HepG2 (cell line): Measurements from ENCODE around the gene DYNC2LI1. TPM values are rescaled to one million over a fixed set of nuclear protein-coding genes. Genes with fewer than 3 reads are reported as not detected.

Source experiments
- ATAD3A ChIP-seq: sonication (generic); formaldehyde crosslinking; IDR thresholded peaks from 2 replicates; pipeline ENCODE4 v1.4.0; 2020; ENCODE audit warnings: missing genetic modification reagents
- CHD2 ChIP-seq: IDR thresholded peaks from 2 replicates; pipeline ENCODE4 v1.6.1; 2011; ENCODE audit warnings: low read depth, low read length, improper control_type of control experiment
- CHD4 ChIP-seq: fragments of 200-600 bp; sonication (generic); IDR thresholded peaks from 2 replicates; pipeline ENCODE4 v1.7.0; 2017; ENCODE audit warnings: mild to moderate bottlenecking, low read length, borderline replicate concordance
- FOXK1 ChIP-seq: sonication (generic); formaldehyde crosslinking; IDR thresholded peaks from 2 replicates; pipeline ENCODE4 v1.4.0; 2020; ENCODE audit warnings: low read depth, missing genetic modification reagents, borderline replicate concordance
- HES4 ChIP-seq: sonication (generic); formaldehyde crosslinking; IDR thresholded peaks from 2 replicates; pipeline ENCODE4 v1.9.0; 2021; ENCODE audit warnings: mild to moderate bottlenecking, missing genetic modification reagents, borderline replicate concordance
- JUND ChIP-seq: sonication (generic); formaldehyde crosslinking; IDR thresholded peaks from 2 replicates; pipeline ENCODE4 v1.8.0; 2022; ENCODE audit warnings: mild to moderate bottlenecking, missing genetic modification reagents
- MTA1 ChIP-seq: sonication (generic); formaldehyde crosslinking; IDR thresholded peaks from 2 replicates; pipeline ENCODE4 v1.4.0; 2020; ENCODE audit warnings: missing genetic modification reagents, mild to moderate bottlenecking, borderline replicate concordance
- NR2F2 ChIP-seq: IDR thresholded peaks from 2 replicates; pipeline ENCODE4 v1.6.1; 2012; ENCODE audit warnings: low read depth, inconsistent platforms, borderline replicate concordance
- PCBP2 ChIP-seq: fragments of 200-400 bp; formaldehyde crosslinking; optimal IDR thresholded peaks from 2 replicates; pipeline ENCODE3; 2018; ENCODE audit warnings: low read length, low read depth; ENCODE audit not compliant: poor library complexity, severe bottlenecking
- ZNF333 ChIP-seq: sonication (generic); formaldehyde crosslinking; IDR thresholded peaks from 2 replicates; pipeline ENCODE4 v1.4.0; 2020; ENCODE audit warnings: mild to moderate bottlenecking, missing genetic modification reagents, borderline replicate concordance
- ZNF441 ChIP-seq: sonication (generic); formaldehyde crosslinking; IDR thresholded peaks from 2 replicates; pipeline ENCODE4 v1.7.0; 2021; ENCODE audit warnings: missing genetic modification reagents, borderline replicate concordance
- ZNF570 ChIP-seq: sonication (generic); formaldehyde crosslinking; IDR thresholded peaks from 2 replicates; pipeline ENCODE4 v1.4.0; 2020; ENCODE audit warnings: mild to moderate bottlenecking, missing genetic modification reagents, borderline replicate concordance
- ZNF672 ChIP-seq: sonication (generic); formaldehyde crosslinking; IDR thresholded peaks from 2 replicates; pipeline ENCODE4 v1.8.1; 2022; ENCODE audit warnings: missing genetic modification reagents
- ZNF768 ChIP-seq: sonication (generic); formaldehyde crosslinking; IDR thresholded peaks from 2 replicates; pipeline ENCODE4 v1.4.0; 2020; ENCODE audit warnings: missing genetic modification reagents
- ZNF816 ChIP-seq: sonication (generic); formaldehyde crosslinking; IDR thresholded peaks from 2 replicates; pipeline ENCODE4 v1.8.0; 2022; ENCODE audit warnings: missing genetic modification reagents, mild to moderate bottlenecking, borderline replicate concordance
- polyA plus RNA-seq, 8 experiments: library from polyadenylated mRNA; depleted of rRNA in 3 of 8; stranded (reverse) in 7 of 8; unstranded in 1 of 8; fragments of >200 nt; fragmentation: Illumina TruSeq in 4 of 8; extraction: Trizol in 4 of 8; gene quantifications; 2 replicates each; pipeline versions ENCODE4 v1.2.1 to v1.2.3, GENCODE V29; 2011 to 2016; ENCODE audit warnings: low read depth in 4 of 8, missing spikeins in 1 of 8, mixed read lengths in 1 of 8; ENCODE audit not compliant: insufficient read depth in 1 of 8
- total RNA-seq, 5 experiments: library from RNA; depleted of rRNA; stranded (reverse); fragments of >200 nt; fragmentation: Illumina TruSeq; extraction: Trizol; gene quantifications; 2 replicates each; pipeline ENCODE4 v1.2.3, GENCODE V29; 2016; ENCODE audit warnings: low read depth in 1 of 5
- TF ChIP-seq, protein P1 (sequence below): sonication (generic); formaldehyde crosslinking; IDR thresholded peaks from 2 replicates; pipeline ENCODE4 v1.4.0; 2020; ENCODE audit warnings: low read depth, mild to moderate bottlenecking, missing genetic modification reagents
- TF ChIP-seq, protein P2 (sequence below): sonication (generic); formaldehyde crosslinking; IDR thresholded peaks from 2 replicates; pipeline ENCODE4 v1.4.0; 2020; ENCODE audit warnings: missing genetic modification reagents
- TF ChIP-seq, protein P3 (sequence below): sonication (generic); formaldehyde crosslinking; IDR thresholded peaks from 2 replicates; pipeline ENCODE4 v1.4.0; 2020; ENCODE audit warnings: missing genetic modification reagents, mild to moderate bottlenecking, borderline replicate concordance

The DYNC2LI1 gene
- total and polyA plus RNA-seq, 2 of the 13 experiments (the other 11 are each of a cell fraction or from before 2014, with no cell fraction given): 16.9 to 23.2 TPM

DNA sequence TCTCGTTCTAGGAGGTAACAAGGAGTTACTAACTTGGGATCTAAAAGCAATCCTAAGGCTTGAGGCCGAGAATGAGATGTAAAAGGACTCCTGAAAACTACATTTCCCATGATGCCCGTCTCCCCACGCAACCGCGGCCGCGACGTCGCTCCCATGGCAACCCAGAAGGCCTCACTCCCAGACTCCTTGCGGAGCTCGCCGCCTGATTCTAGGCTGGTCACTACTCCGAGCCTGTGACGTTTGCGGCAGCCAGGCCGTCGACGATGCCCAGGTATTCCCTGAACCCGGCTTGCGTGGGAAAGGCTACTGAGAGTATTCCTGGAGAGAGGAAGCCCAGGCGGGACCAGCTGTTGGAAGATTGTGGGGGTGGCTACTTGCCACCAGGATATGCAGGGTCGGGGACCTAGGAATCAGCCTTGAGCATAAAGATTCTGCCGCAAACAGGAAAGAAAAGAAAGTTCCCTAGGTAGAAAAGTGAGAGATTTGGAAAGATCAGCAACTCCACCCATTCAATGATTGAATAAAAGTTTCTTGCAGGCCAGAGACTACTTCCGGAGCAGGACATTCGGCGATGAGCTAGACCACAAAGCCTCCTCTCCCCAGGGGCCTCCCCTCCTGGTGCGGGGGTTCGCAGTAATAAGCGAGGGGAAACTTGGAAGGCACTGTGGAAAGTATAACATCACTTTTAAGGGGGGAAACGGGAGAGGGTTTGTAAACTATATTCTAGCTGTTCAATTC lies at the start of gene DYNC2LI1 (continued):
- no peak for TF ChIP-seq ZNF441 (CRISPR knock-in tag)
- TF ChIP-seq, protein P1, sequence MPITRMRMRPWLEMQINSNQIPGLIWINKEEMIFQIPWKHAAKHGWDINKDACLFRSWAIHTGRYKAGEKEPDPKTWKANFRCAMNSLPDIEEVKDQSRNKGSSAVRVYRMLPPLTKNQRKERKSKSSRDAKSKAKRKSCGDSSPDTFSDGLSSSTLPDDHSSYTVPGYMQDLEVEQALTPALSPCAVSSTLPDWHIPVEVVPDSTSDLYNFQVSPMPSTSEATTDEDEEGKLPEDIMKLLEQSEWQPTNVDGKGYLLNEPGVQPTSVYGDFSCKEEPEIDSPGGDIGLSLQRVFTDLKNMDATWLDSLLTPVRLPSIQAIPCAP (CRISPR knock-in tag): no peak
- peak; percentile 68; the same call in 1 of the 2 replicates for TF ChIP-seq ZNF768 (CRISPR knock-in tag)
- no peak for TF ChIP-seq HES4 (CRISPR knock-in tag)
- TF ChIP-seq NR2F2: no peak; the same call in 1 of the 2 replicates
- TF ChIP-seq CHD4: no peak
- 0 out of 2 replicates have a peak, but pooled peaks have one; percentile 25 for TF ChIP-seq JUND (CRISPR knock-in tag)
- TF ChIP-seq ZNF672: no peak
- TF ChIP-seq FOXK1 (CRISPR knock-in tag): peak; percentile 80; the same call in 1 of the 2 replicates
- TF ChIP-seq, protein P2, sequence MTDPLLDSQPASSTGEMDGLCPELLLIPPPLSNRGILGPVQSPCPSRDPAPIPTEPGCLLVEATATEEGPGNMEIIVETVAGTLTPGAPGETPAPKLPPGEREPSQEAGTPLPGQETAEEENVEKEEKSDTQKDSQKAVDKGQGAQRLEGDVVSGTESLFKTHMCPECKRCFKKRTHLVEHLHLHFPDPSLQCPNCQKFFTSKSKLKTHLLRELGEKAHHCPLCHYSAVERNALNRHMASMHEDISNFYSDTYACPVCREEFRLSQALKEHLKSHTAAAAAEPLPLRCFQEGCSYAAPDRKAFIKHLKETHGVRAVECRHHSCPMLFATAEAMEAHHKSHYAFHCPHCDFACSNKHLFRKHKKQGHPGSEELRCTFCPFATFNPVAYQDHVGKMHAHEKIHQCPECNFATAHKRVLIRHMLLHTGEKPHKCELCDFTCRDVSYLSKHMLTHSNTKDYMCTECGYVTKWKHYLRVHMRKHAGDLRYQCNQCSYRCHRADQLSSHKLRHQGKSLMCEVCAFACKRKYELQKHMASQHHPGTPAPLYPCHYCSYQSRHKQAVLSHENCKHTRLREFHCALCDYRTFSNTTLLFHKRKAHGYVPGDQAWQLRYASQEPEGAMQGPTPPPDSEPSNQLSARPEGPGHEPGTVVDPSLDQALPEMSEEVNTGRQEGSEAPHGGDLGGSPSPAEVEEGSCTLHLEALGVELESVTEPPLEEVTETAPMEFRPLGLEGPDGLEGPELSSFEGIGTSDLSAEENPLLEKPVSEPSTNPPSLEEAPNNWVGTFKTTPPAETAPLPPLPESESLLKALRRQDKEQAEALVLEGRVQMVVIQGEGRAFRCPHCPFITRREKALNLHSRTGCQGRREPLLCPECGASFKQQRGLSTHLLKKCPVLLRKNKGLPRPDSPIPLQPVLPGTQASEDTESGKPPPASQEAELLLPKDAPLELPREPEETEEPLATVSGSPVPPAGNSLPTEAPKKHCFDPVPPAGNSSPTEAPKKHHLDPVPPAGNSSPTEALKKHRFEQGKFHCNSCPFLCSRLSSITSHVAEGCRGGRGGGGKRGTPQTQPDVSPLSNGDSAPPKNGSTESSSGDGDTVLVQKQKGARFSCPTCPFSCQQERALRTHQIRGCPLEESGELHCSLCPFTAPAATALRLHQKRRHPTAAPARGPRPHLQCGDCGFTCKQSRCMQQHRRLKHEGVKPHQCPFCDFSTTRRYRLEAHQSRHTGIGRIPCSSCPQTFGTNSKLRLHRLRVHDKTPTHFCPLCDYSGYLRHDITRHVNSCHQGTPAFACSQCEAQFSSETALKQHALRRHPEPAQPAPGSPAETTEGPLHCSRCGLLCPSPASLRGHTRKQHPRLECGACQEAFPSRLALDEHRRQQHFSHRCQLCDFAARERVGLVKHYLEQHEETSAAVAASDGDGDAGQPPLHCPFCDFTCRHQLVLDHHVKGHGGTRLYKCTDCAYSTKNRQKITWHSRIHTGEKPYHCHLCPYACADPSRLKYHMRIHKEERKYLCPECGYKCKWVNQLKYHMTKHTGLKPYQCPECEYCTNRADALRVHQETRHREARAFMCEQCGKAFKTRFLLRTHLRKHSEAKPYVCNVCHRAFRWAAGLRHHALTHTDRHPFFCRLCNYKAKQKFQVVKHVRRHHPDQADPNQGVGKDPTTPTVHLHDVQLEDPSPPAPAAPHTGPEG (CRISPR knock-in tag): no peak
- peak; percentile 81; the same call in 1 of the 2 replicates for TF ChIP-seq MTA1 (CRISPR knock-in tag)
- no peak for TF ChIP-seq ZNF333
- TF ChIP-seq CHD2: peak; percentile 35; the same call in 1 of the 2 replicates
- TF ChIP-seq, protein P3, sequence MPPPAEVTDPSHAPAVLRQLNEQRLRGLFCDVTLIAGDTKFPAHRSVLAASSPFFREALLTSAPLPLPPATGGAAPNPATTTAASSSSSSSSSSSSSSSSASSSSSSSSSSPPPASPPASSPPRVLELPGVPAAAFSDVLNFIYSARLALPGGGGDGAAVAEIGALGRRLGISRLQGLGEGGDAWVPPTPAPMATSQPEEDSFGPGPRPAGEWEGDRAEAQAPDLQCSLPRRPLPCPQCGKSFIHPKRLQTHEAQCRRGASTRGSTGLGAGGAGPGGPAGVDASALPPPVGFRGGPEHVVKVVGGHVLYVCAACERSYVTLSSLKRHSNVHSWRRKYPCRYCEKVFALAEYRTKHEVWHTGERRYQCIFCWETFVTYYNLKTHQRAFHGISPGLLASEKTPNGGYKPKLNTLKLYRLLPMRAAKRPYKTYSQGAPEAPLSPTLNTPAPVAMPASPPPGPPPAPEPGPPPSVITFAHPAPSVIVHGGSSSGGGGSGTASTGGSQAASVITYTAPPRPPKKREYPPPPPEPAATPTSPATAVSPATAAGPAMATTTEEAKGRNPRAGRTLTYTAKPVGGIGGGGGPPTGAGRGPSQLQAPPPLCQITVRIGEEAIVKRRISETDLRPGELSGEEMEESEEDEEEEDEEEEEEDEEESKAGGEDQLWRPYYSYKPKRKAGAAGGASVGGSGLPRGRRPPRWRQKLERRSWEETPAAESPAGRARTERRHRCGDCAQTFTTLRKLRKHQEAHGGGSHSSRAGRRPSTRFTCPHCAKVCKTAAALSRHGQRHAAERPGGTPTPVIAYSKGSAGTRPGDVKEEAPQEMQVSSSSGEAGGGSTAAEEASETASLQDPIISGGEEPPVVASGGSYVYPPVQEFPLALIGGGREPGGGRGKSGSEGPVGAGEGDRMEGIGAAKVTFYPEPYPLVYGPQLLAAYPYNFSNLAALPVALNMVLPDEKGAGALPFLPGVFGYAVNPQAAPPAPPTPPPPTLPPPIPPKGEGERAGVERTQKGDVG (CRISPR knock-in tag): peak; percentile 67; the same call in 1 of the 2 replicates
- no peak for TF ChIP-seq PCBP2
- TF ChIP-seq ATAD3A: no peak
- TF ChIP-seq ZNF570 (CRISPR knock-in tag): no peak
- no peak for TF ChIP-seq ZNF816
